ENCODE measurements around the gene LYPD8.

GRCh38 chr1:248786156-248786555 is 30.6 kb upstream of the LYPD8 start:
- no peak for TF ChIP-seq CTCF (conservative IDR thresholded peaks at IDR 0.05; ENCODE audit: low read depth in 2 of 2)
- no peak for TF ChIP-seq EZH2 (IDR thresholded peaks at IDR 0.05; ENCODE audit: low read depth, unreplicated experiment)
- no peak for TF ChIP-seq POLR2AphosphoS5 (IDR thresholded peaks at IDR 0.05; ENCODE audit: low read depth)
- TF ChIP-seq REST (IDR thresholded peaks at IDR 0.05; ENCODE audit: unreplicated experiment): no peak
